Measurements from ENCODE around the gene ERFL.

ERFL gene

GRCh38 chr19:41957161-41957837 is 29.1 kb upstream of the ERFL start:
- DNase-seq (ENCODE audit: low spot score) = no peak
- TF ChIP-seq CTCF (IDR thresholded peaks at IDR 0.05; ENCODE audit: extremely low read depth, missing control alignments) = no peak

- TF ChIP-seq CTCF (IDR thresholded peaks at IDR 0.05; ENCODE audit: extremely low read depth, missing control alignments) = no peak
- no peak for DNase-seq (ENCODE audit: low spot score)
Measured at GRCh38 chr19:41956621-41957020, 28.4 kb upstream of the ERFL start.

GRCh38 chr19:41955521-41955920 is 27.3 kb upstream of the ERFL start:
- no peak for TF ChIP-seq CTCF (IDR thresholded peaks at IDR 0.05; ENCODE audit: extremely low read depth, missing control alignments)
- no peak for DNase-seq (ENCODE audit: low spot score)

GRCh38 chr19:41951686-41952172 is 23.5 kb upstream of the ERFL start:
- peak; percentile 98 for TF ChIP-seq CTCF (IDR thresholded peaks at IDR 0.05; ENCODE audit: extremely low read depth, missing control alignments)
- peak; percentile 85 for DNase-seq (ENCODE audit: low spot score)

GRCh38 chr19:41947091-41947490 is 18.8 kb upstream of the ERFL start:
- DNase-seq (ENCODE audit: low spot score) = no peak

GRCh38 chr19:41945135-41945766 is 17.0 kb upstream of the ERFL start:
- TF ChIP-seq CTCF (IDR thresholded peaks at IDR 0.05; ENCODE audit: extremely low read depth, missing control alignments) = no peak
- peak; percentile 90 for DNase-seq (ENCODE audit: low spot score)

More at GRCh38 chr19:41947091-41947490, 18.8 kb upstream of the ERFL start:
- TF ChIP-seq CTCF (IDR thresholded peaks at IDR 0.05; ENCODE audit: extremely low read depth, missing control alignments) = no peak

- no peak for TF ChIP-seq CTCF (IDR thresholded peaks at IDR 0.05; ENCODE audit: extremely low read depth, missing control alignments)
- DNase-seq (ENCODE audit: low spot score) = peak; percentile 36
Measured at GRCh38 chr19:41944336-41944735, 16.1 kb upstream of the ERFL start.

All from GM20000 (cell line).